GM12878 (cell line): ENCODE data around the gene RNF44. TPM values are rescaled to one million over a fixed set of nuclear protein-coding genes. Genes with fewer than 3 reads are reported as not detected.
A peak's percentile ranks its signal among the peaks of the same experiment; 100 is the strongest.

Experiments used
- ATAC-seq: fragments of 200-7000 bp; cut with Tn5 transposase; 3 replicates; pipeline ENCODE4 v1.9.1; 2020; ENCODE audit warnings: mild to moderate bottlenecking, moderate library complexity
- BruUV-seq: library from RNA; stranded (reverse); fragments of 400-500 nt; replicated peaks from 2 replicates; lab custom pipeline; 2021; lab: Mats Ljungman, UMichigan
- CTCF ChIA-PET: fragments of 300-600 bp; sonication (Branson Sonifier 250); formaldehyde crosslinking; extraction: SDS; loops from one replicate; lab custom pipeline; 2021; ENCODE audit warnings: inconsistent platforms; lab: Yijun Ruan, JAX
- POLR2A ChIA-PET: fragments of 350-600 bp; formaldehyde crosslinking; extraction: SDS; loops from one replicate; lab custom pipeline; 2021; ENCODE audit warnings: inconsistent platforms; lab: Charles Lee
- RAD21 ChIA-PET: fragments of 300-600 bp; sonication (Branson Sonifier 250); formaldehyde crosslinking; loops from one replicate; lab custom pipeline; 2023; ENCODE audit warnings: antibody characterized with exemption; ENCODE audit not compliant: unreplicated experiment; lab: Charles Lee
- SMC1A ChIA-PET: fragments of 300-600 bp; sonication (Branson Sonifier 250); formaldehyde crosslinking; loops from one replicate; lab custom pipeline; 2023; ENCODE audit not compliant: unreplicated experiment, uncharacterized antibody; lab: Charles Lee
- DNase-seq: peaks from one replicate; pipeline ENCODE4 v3.0.0-alpha.2; 2011; ENCODE audit warnings: low read depth, low spot score
- FAIRE-seq: peaks from 3 replicates; lab custom pipeline; 2011; peaks lifted over from hg19 to GRCh38; lab: Jason Lieb, UNC
- H2AFZ ChIP-seq: 2 replicates; pipeline ENCODE4 v1.6.0; 2011; ENCODE audit warnings: low read depth, low read length, control low read depth; ENCODE audit not compliant: control insufficient read depth
- H3K27ac ChIP-seq: 2 replicates; pipeline ENCODE4 v1.5.1; 2011; ENCODE audit warnings: control low read depth; ENCODE audit not compliant: control insufficient read depth, insufficient read depth
- H3K27me3 ChIP-seq, 2 experiments: replicated peaks in 1 of 2; 2 replicates each; pipeline versions ENCODE4 v1.6.0 to v1.6.1; 2011; ENCODE audit warnings: low read length in 1 of 2; ENCODE audit not compliant: control insufficient read depth in 2 of 2, insufficient read depth in 2 of 2
- H3K36me3 ChIP-seq, 2 experiments: 2 replicates each; pipeline ENCODE4 v1.5.1; 2011; ENCODE audit warnings: low read length in 1 of 2; ENCODE audit not compliant: control insufficient read depth in 2 of 2, insufficient read depth in 2 of 2
- H3K4me1 ChIP-seq: 2 replicates; pipeline ENCODE4 v1.6.1; 2011; ENCODE audit warnings: mild to moderate bottlenecking, low read length, moderate library complexity, mixed read lengths; ENCODE audit not compliant: control insufficient read depth, insufficient read depth
- H3K4me2 ChIP-seq: 2 replicates; pipeline ENCODE4 v1.6.0; 2011; ENCODE audit warnings: control low read depth; ENCODE audit not compliant: control insufficient read depth, insufficient read depth
- H3K4me3 ChIP-seq: fragments of 200-600 bp; sonication (generic); 2 replicates; pipeline ENCODE4 v1.5.1; 2016
- H3K79me2 ChIP-seq: 2 replicates; pipeline ENCODE4 v1.6.0; 2011; ENCODE audit warnings: low read length; ENCODE audit not compliant: control insufficient read depth, insufficient read depth
- H3K9ac ChIP-seq: 2 replicates; pipeline ENCODE4 v1.8.0; 2011; ENCODE audit warnings: low read length, control low read depth, mixed read lengths; ENCODE audit not compliant: control insufficient read depth, insufficient read depth
- H3K9me3 ChIP-seq: replicated peaks from 3 replicates; pipeline ENCODE4 v1.5.1; 2011; ENCODE audit warnings: mild to moderate bottlenecking, low read length; ENCODE audit not compliant: control insufficient read depth, insufficient read depth
- H4K20me1 ChIP-seq: 2 replicates; pipeline ENCODE4 v1.6.0; 2011; ENCODE audit not compliant: control insufficient read depth, insufficient read depth
- LARP7 ChIP-seq: fragments of 450-650 bp; IDR thresholded peaks from 2 replicates; pipeline ENCODE4 v1.6.1; 2017; ENCODE audit warnings: mild to moderate bottlenecking
- MYB ChIP-seq: fragments of 150-350 bp; IDR thresholded peaks from 2 replicates; pipeline ENCODE4 v1.6.1; 2014; ENCODE audit warnings: mild to moderate bottlenecking, low read depth, low read length, borderline replicate concordance
- SIX5 ChIP-seq: IDR thresholded peaks from 2 replicates; pipeline ENCODE4 v1.6.1; 2011; ENCODE audit warnings: mild to moderate bottlenecking, low read depth, low read length, moderate library complexity; ENCODE audit not compliant: severe bottlenecking
- STAT1 ChIP-seq: fragments of 450-650 bp; conservative IDR thresholded peaks from 2 replicates; pipeline ENCODE4 v1.6.1; 2014; ENCODE audit warnings: antibody characterized with exemption, mild to moderate bottlenecking
- SUZ12 ChIP-seq: fragments of 200-600 bp; sonication (generic); IDR thresholded peaks from one replicate; pipeline ENCODE4 v1.6.1; 2018; ENCODE audit warnings: antibody characterized with exemption, mild to moderate bottlenecking; ENCODE audit not compliant: unreplicated experiment
- YBX1 ChIP-seq: fragments of 450-650 bp; IDR thresholded peaks from 2 replicates; pipeline ENCODE4 v1.6.1; 2016; ENCODE audit warnings: antibody characterized with exemption
- WGBS: methylation state at CpG from one replicate; pipeline ENCODE4 v1.1.6; 2016; ENCODE audit warnings: low lambda C conversion rate; ENCODE audit not compliant: insufficient replicate concordance, insufficient coverage; ENCODE audit errors: missing lambda C conversion rate; 5-methylcytosine and 5-hydroxymethylcytosine counted together
- in situ Hi-C: fragments of 300-500 bp; cut with MboI; formaldehyde crosslinking; loops from 9 replicates; pipeline ENCODE4 v1.14.3; 2018; ENCODE audit warnings: mixed read lengths
- intact Hi-C: fragments of 100-400 bp; cut with micrococcal nuclease; formaldehyde crosslinking; loops from one replicate; pipeline ENCODE4 v1.14.2; 2022; ENCODE audit not compliant: unreplicated experiment
- polyA plus RNA-seq, 11 experiments: library from polyadenylated mRNA; depleted of rRNA in 4 of 11; unstranded in 6 of 11; stranded (reverse) in 5 of 11; fragments of >200 nt; fragmentation: Nextera tagmentation in 4 of 11; fragmentation: Illumina TruSeq in 1 of 11; extraction: Ambion mirVana in 4 of 11; extraction: Trizol in 1 of 11; gene quantifications; 1 replicate in 1 of 11; 2 replicates in 10 of 11; pipeline versions ENCODE4 v1.2.1 to v1.2.3, GENCODE V29; 2011 to 2016; ENCODE audit warnings: inconsistent platforms in 2 of 11, missing spikeins in 2 of 11, low read depth in 1 of 11
- total RNA-seq, 4 experiments: library from RNA; depleted of rRNA in 3 of 4; stranded (reverse); fragments of >200 nt in 3 of 4; fragmentation: Illumina TruSeq in 1 of 4; extraction: Trizol in 1 of 4; gene quantifications; 2 replicates each; pipeline versions ENCODE4 v1.2.1 to v1.2.3, GENCODE V29; 2013 to 2021

RNF44 gene
- total and polyA plus RNA-seq, 10 of the 15 experiments (the other 5 are each of a cell fraction or from before 2014, with no cell fraction given): 1.7 to 51.9 (median 7.9) TPM

DNA sequence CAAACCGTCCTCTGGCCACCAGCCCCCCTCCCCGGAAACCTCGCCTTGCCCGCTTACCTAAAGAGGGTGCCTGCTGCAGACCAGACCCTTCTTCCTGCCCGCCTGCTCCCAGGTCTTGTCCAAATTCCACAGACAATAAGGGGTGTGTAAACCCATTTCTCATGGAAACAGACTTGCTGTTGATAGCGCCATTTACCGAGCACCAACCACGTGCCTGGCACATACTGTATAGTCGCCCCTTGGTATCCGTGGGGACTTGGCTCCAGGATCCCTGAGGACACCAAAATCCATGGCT lies 37.0 kb upstream of the RNF44 start:
- Histone ChIP-seq H3K27ac (no peak overlapping the region), H3K9ac (no peak overlapping the region), H3K4me1 (no peaks in the 10 kb centered on the region), H3K4me3 (no peak overlapping the region), H3K4me2 (no peak overlapping the region), H3K79me2 (no peaks in the 10 kb centered on the region), H4K20me1 (no peaks in the 10 kb centered on the region), H2AFZ (no peak overlapping the region; the same call in 1 of the 2 replicates), H3K36me3 (no peaks in the 10 kb centered on the region), H3K27me3 (no peaks in the 10 kb centered on the region), H3K9me3 (no peaks in the 10 kb centered on the region)
- no TSS peak for BruUV-seq
- ATAC-seq (peak; percentile 8; the same call in 2 of the 3 replicates), FAIRE-seq (no peak), DNase-seq (no peak)
- ChIA-PET CTCF (interaction anchor here (1.0 to 4.1 kb wide), 6 partner anchors 11 to 844 kb away, joined by 3 to 27 read pairs (median 6); partner anchors contain the start of gene TSPAN17), SMC1A (no interaction called here), RAD21 (interaction anchor here (0.9 to 1.8 kb wide), 4 partner anchors 31 to 156 kb away, joined by 4 to 5 read pairs (median 4); partner anchors contain the start of gene TSPAN17), POLR2A (no interaction called here)
- in situ Hi-C loops (no loop called here), intact Hi-C loops (loop anchor here (5.0 kb wide), 2 partner anchors 43 to 73 kb away; partner anchors contain the start of gene TSPAN17)
- 8% methylated on average over 10 of the region's 10 CpGs for WGBS
- TF ChIP-seq SUZ12 (no peak), MYB (no peak), STAT1 (no peak), SIX5 (no peak), YBX1 (no peak), LARP7 (no peak)
